Nephron (organoid): ENCODE data around the gene C19orf81.

Experiments
- H3K27ac Mint-ChIP-seq, 3 experiments: 2 replicates each; pipeline ENCODE4 v1.8.0; 2020; ENCODE audit warnings: mixed read lengths in 3 of 3, mild to moderate bottlenecking in 2 of 3, moderate library complexity in 1 of 3
- H3K27me3 Mint-ChIP-seq: 2 replicates; pipeline ENCODE4 v1.8.0; 2021; ENCODE audit warnings: low read depth, mild to moderate bottlenecking, moderate library complexity, mixed read lengths
- H3K36me3 Mint-ChIP-seq: 2 replicates; pipeline ENCODE4 v1.8.0; 2020; ENCODE audit warnings: low read depth, mixed read lengths
- H3K4me1 Mint-ChIP-seq: 2 replicates; pipeline ENCODE4 v1.8.0; 2020; ENCODE audit warnings: mixed read lengths
- H3K4me3 Mint-ChIP-seq, 3 experiments: 2 replicates each; pipeline ENCODE4 v1.8.0; 2020; ENCODE audit warnings: mild to moderate bottlenecking in 3 of 3, mixed read lengths in 3 of 3, moderate library complexity in 2 of 3
- H3K9me3 Mint-ChIP-seq: 2 replicates; pipeline ENCODE4 v1.8.0; 2020; ENCODE audit warnings: mixed read lengths
- TF ChIP-seq, protein P1 (sequence below), 3 experiments: fragments of 200-600 bp; sonication (generic); IDR thresholded peaks; one replicate each; pipeline ENCODE4 v1.5.0; 2021; ENCODE audit warnings: antibody characterized with exemption in 3 of 3; ENCODE audit not compliant: unreplicated experiment in 3 of 3

C19orf81 gene

DNA sequence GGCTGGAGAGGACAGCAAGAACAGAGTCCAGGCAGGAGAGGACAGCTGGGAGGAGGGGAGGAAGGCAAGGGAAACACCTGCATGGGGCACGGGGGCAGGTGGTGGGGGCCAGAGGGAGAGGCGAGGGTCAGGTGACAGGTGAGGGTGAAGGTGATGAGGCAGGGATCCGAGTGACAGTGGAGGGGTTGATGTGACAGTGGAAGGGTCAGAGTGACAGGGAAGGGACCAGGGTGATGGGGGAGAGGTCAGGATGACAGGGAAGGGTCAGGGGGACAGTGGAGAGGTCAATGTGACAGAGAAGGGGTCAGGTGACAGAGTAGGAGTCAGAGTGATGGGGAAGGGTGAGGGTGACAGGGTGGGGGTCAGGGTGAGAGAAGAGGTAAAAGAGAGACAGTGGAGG lies 29.1 kb downstream of the C19orf81 start:
- Mint-ChIP-seq H3K4me3 (no peak overlapping the region), H3K27me3 (peaks cover 63% of the 10 kb centered on the region), H3K27ac (no peak overlapping the region), H3K36me3 (peaks cover 16% of the 10 kb centered on the region), H3K4me1 (no peaks in the 10 kb centered on the region), H3K9me3 (no peaks in the 10 kb centered on the region)
- TF ChIP-seq, protein P1, sequence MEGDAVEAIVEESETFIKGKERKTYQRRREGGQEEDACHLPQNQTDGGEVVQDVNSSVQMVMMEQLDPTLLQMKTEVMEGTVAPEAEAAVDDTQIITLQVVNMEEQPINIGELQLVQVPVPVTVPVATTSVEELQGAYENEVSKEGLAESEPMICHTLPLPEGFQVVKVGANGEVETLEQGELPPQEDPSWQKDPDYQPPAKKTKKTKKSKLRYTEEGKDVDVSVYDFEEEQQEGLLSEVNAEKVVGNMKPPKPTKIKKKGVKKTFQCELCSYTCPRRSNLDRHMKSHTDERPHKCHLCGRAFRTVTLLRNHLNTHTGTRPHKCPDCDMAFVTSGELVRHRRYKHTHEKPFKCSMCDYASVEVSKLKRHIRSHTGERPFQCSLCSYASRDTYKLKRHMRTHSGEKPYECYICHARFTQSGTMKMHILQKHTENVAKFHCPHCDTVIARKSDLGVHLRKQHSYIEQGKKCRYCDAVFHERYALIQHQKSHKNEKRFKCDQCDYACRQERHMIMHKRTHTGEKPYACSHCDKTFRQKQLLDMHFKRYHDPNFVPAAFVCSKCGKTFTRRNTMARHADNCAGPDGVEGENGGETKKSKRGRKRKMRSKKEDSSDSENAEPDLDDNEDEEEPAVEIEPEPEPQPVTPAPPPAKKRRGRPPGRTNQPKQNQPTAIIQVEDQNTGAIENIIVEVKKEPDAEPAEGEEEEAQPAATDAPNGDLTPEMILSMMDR (IDR thresholded peaks at IDR 0.05; ENCODE audit: unreplicated experiment in 3 of 3), result no peak

DNA sequence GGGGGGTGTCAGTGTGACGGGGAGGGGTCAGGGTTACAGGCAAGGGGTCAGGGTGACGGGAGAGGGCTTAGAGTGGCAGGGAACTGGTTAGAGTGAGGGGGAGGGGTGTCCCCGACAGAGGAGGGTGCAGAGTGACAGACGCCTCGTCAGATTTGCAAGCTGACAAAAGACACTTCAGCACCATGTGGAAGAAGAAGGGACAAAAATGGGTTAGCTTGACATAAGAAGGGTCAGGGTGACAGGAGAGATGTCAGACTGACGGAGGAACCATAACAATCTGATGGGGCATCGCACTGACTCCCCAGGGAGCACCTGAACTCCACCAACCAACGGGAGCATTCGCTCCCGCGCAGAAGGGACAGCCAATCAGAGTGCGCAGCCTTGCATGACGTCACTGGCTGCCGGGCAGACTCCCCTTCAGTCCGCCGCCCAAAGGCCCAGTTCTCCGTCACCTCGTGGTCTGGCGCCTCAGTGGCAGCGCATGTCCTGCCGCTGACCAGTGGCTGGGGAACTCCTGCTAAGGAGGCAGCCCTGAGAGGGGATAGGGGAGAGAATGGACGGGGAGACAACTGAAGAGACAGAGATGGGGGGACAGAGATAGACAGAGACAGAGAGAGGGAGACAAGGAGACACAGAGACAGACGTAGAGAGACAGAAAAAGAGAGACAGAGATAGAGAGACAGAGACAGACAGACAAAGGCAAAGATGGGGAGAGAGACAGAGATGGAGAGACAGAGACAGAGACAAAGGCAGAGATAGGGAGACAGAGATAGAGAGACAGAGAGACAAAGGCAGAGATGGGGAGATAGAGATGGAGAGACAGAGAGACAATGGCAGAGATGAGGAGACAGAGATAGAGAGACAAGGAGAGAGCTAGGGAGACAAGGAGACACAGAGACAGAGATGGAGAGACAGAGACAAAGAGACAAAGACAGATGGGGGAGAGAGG lies 30.2 kb downstream of the C19orf81 start:
- Mint-ChIP-seq H3K4me1 (no peaks in the 10 kb centered on the region), H3K4me3 (no peak overlapping the region), H3K36me3 (peaks cover 21% of the 10 kb centered on the region), H3K27me3 (peaks cover 63% of the 10 kb centered on the region), H3K27ac (no peak overlapping the region), H3K9me3 (no peaks in the 10 kb centered on the region)
- TF ChIP-seq, protein P1 (IDR thresholded peaks at IDR 0.05; ENCODE audit: unreplicated experiment in 3 of 3), result no peak

DNA sequence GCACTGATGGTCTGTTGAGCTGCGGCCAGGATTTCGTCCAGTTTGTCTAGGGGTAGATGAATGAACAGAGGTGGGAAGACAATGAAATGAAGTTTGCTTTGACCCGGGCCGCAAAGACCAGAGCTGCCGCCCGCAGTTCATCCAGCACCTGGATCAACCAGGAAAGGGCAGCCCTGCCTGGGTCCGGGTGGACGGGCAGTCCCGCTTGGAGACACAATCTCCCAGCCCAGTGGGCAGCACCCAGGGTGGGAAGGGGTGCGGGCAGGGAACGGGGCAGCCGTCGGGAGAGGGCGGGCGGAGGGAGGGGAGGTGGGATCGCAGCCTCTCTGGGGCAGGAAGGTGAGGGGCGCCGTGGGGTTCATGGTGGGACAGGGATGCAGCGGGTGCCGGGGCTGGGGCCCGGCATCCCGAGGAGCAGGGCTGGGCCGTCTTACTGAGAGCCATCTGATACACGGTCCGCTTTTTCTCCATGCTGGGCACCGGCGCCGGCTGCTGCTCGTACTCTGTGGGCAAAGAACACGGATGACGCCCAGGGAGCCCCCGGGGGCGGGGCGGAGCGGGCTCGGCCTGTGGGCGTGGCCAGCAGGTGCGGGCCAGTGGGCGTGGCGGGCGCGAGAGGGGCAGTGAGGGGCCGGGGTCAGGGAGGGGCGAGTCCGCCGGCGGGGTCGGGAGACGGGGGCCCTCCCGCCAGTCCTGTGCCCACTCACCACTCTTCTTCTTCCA lies 37.2 kb downstream of the C19orf81 start:
- TF ChIP-seq, protein P1 (IDR thresholded peaks at IDR 0.05; ENCODE audit: unreplicated experiment in 3 of 3), result no peak
- Mint-ChIP-seq H3K36me3 (peaks cover 22% of the 10 kb centered on the region), H3K4me1 (no peaks in the 10 kb centered on the region), H3K9me3 (no peaks in the 10 kb centered on the region), H3K27me3 (peaks cover 87% of the 10 kb centered on the region), H3K4me3 (no peak overlapping the region), H3K27ac (no peak overlapping the region)

DNA sequence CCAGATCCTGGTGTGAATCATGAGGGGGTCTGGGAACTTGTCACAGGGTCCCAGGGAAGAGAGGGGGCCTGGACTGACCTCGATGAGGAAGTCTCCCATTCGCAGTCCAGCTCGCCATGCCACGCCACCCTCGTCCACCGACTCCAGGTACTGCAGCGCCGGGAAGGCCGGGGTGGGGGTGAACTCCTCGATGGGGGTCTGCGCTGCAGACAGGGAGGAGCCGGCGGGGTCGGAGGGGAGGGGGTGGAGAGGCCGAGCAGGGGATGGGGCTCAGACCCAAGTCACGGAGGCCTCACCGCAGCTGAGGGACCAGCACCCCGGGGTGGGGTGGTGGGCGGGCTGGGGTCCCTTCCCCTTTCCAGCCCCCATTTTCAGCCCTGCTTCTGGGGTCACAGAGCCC lies 39.5 kb downstream of the C19orf81 start:
- H3K27ac Mint-ChIP-seq, result no peak overlapping the region
- peaks cover 99% of the 10 kb centered on the region for H3K27me3 Mint-ChIP-seq
- TF ChIP-seq, protein P1 (IDR thresholded peaks at IDR 0.05; ENCODE audit: unreplicated experiment in 3 of 3), result no peak
- H3K36me3 Mint-ChIP-seq, result peaks cover 21% of the 10 kb centered on the region
- no peaks in the 10 kb centered on the region for H3K9me3 Mint-ChIP-seq
- no peak overlapping the region for H3K4me3 Mint-ChIP-seq
- no peaks in the 10 kb centered on the region for H3K4me1 Mint-ChIP-seq

DNA sequence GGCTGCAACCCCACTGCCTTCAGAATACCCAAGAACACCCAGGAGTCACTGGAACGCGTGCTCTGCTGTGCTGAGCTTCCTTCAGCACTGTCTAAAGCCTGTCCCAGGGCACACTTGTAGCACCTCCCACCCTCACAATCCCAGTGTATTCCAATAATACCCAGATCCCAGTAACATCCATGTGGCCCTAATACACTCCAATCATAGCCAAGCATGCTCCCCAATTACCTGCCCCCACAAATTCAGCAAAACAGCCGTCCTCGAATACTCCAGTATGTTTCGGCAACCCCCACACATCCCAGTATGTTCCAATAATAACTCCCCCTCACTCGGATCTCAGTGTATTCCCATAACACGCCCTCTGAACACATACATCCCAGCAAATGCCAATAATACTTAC lies 41.2 kb downstream of the C19orf81 start:
- Mint-ChIP-seq H3K4me1 (no peaks in the 10 kb centered on the region), H3K27me3 (peaks cover 92% of the 10 kb centered on the region), H3K27ac (no peak overlapping the region), H3K9me3 (no peaks in the 10 kb centered on the region), H3K4me3 (no peak overlapping the region), H3K36me3 (peaks cover 11% of the 10 kb centered on the region)
- TF ChIP-seq, protein P1 (IDR thresholded peaks at IDR 0.05; ENCODE audit: unreplicated experiment in 3 of 3), result no peak
